ENCODE results near the gene CCIN.
A peak's percentile ranks its signal among the peaks of the same experiment; 100 is the strongest.
"Not testable (repeated sequence)": the region's sequence is repeated elsewhere in the genome, so short reads cannot be mapped to it uniquely, and the experiment has no call there.

CCIN gene

DNA sequence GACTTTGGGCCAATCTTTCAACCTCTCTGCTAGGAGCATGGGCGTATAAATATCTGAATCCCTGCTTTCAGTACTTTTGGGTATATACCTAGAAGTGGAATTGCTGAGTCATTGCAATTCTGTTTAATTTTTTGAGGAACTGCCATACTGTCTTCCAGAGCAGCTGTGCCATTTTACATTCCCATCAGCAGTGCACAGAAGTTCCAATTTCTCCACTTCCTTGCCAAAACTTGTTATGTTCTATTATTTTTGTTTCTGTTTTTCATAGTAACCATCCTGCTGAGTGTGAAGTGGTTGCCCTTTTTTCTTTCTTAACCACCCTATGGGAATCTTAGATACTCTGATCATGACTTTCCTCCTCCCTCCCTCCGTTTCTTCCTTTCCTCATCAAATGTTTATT, 11.1 kb upstream of the CCIN start:
- no peak for DNase-seq (ENCODE audit: low read depth in 2 of 2)

DNA sequence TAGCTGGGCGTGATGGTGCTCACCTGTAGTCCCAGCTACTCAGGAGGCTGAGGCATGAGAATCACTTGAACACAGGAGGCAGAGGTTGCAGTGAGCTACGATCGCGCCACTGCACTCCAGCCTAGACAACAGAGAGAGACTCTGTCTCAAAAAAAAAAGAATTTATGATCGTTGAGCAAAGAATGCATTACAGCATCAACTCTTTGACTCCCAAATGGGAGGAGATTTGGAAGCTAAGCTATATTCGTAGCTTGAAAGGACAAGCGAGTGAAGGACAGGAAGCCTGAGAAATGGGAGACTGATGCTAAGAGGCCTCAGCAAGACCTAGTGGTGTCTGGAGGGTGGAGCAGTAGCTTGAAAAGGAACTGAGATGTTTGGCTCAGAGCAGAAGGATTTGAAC, 10.3 kb upstream of the CCIN start:
- no peak for DNase-seq (ENCODE audit: low read depth in 2 of 2)

DNA sequence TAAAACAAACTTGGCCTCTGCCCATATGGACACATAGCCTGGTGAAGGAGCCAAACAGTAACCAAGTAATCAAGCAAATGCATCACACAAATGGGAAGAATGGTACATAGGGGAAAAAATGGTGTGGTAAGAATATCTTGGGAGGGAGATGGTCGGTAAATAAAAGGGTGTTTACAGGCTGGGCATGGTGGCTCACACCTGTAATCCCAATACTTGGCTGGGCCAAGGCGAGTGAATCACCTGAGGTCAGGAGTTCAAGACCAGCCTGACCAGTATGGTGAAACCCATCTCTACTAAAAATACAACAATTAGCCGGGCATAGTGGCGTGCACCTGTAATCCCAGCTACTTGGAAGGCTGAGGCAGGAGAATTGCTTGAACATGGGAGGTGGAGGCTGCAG, 9.7 kb upstream of the CCIN start:
- not testable (repeated sequence) for DNase-seq (ENCODE audit: low read depth in 2 of 2)

DNA sequence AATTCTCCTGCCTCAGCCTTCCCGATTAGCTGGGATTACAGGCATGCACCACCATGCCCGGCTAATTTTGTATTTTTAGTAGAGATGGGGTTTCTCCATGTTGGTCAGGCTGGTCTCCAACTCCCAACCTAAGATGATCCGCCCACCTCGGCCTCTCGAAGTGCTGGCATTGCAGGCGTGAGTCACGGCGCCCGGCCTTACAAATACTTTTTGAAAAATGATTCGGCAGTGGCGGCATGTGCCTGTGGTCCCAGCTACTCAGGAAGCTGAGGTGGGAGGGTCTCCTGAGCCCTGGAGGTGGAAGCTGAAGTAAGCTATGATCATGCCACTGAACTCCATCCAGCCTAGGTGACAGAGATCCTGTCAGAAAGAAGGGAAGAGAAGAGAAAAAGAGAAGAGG, 9.1 kb upstream of the CCIN start:
- DNase-seq (ENCODE audit: low read depth in 2 of 2) = not testable (repeated sequence)

DNA sequence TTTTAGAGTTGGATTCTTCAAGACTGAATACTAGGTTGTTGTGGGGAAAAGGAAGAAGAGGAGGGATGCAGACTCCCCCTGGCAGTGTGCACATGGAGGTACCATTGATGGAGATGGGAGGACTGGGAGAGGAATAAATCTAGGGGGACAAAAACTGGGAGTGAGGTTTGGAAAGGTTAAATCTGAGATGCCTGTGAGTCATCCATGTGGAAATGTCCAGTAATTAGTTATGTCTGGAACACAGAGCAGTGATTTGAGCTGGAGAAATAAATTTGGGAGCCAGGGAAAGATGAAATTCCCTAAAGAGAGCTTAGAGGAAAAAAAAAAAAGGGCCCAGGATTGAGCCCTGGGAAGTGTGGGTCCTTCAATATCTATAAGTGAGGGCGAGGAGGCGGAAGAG, 8.0 kb upstream of the CCIN start:
- DNase-seq (ENCODE audit: low read depth in 2 of 2) = no peak

DNA sequence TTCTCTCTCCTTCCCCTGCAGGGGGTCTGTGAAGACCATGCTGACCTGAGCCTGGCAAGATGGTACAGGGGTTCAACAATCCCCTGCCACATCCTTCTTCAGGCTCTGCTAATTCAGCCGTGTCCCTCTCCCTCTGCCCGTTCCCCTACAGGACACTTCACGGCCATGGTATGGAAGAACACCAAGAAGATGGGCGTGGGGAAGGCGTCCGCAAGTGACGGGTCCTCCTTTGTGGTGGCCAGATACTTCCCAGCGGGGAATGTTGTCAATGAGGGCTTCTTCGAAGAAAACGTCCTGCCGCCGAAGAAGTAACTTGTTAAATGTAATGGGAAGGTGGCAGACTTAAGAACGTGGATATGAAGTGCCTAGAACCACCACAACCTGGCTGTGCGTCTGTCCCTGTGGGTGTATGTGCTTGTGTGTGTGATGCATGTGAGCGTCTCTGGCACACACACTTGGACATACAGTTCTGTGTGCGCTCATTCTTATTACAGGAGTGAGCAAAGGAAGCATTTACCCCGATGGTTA, 6.9 kb upstream of the CCIN start:
- DNase-seq (ENCODE audit: low read depth in 2 of 2) = no peak

DNA sequence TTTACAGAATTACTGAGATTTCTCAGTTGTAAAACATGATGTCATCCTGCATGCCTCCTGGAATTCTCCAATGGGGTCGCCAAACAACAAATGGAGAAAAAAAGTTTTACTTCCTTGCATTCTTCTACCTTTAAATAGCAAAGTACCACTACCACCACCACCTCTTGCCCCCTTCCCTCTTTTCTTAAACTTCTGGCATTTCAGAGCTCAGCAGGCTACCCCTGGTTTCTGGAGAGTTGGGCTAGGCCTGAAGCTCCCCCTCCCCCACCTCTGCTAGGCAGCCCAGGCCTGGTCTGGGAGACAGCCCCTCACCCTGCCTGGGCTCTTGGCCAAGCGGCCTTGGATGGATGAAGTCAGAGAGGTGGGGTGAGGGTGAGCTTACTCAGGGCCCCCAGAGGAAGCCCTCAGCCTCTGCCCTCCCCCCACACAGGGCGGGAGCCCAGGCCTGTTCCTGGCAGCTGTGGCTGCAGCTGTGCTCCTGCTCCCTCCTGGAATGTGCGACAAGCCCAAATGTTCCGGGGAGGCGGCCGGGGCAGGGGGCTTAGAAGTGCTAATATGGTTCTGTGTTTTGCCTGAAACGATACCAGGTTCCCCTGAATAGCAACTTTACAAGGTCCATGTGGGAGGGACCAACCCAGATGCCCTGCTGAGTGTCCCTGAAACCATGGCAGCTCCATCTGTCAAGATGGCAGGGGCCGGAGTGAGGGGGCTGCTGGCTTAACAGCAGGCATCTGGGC, 6.0 kb upstream of the CCIN start:
- DNase-seq (ENCODE audit: low read depth in 2 of 2) = no peak

DNA sequence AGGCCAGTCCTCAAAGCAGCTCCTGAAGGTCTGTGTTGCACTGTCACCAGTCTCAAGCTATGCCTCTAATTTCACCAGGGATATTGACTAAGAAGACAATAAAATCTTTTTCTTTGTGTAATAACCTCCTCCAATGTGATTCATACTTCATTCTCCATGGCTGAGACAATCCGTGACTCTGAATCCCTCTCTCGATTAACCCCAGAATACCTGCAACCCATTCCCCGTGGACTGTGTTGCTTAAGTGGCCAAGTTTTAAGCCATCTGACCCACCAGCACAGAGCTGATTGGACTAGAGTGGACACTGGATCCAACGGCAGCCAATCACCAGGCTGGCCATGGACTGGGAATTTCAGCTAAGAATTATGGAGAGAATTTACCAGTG, 5.4 kb upstream of the CCIN start:
- no peak for DNase-seq (ENCODE audit: low read depth in 2 of 2)

DNA sequence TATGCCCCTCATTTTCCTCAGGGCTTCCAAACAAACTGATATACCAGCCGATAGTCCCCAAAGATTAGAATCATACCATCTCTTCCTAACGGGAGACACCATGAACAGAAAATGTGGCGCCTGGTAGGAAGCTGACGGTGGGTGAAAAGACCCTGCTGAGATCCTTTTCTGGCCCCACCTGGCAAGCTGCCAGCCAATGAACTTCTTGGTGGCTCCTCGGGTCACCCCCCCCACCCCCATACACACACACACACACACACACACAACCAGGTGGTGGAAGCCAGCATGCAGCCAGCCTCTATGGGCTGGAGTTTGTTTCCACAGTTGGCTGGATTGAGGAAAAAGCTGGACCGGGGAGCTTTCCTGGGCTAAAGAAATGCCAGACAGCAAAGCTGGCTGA, 4.8 kb upstream of the CCIN start:
- no peak for DNase-seq (ENCODE audit: low read depth in 2 of 2)

DNA sequence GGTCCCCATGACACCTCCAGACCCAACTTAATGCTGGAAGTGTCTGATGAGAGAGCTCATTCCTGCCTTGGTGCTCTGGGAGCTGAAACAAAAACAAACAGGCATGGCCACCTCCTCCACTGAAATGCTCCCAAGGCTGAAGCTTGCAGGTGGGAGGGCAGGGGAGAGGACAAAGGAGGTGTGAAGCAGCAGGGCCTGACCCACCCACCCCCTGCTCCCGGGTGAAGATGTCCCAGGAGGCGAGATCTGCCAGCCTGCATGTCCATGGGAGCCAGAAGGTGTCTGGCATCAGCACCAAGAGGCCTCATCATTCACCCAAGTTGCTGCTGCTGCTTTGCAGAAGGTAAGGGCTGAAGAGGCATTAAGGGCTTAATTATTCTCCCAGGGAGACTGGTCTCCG, 4.2 kb upstream of the CCIN start:
- DNase-seq (ENCODE audit: low read depth in 2 of 2) = no peak

DNA sequence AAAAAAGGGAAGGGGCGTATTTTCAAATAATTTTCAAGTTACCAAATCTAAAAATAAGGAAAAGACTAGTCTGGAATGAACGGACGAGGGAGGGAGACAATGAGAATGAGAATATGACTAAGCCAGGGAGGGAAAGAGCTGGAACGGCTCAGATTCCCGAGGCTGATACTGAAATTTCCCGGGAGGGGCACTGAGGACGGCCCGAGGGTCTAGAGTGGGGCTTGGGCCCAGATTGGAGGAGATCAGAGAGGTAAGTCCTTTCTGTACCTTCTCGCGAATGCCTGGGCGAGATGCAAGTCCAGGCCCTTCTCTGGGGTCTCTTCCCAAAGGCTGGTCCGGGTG, 3.4 kb upstream of the CCIN start:
- no peak for DNase-seq (ENCODE audit: low read depth in 2 of 2)

DNA sequence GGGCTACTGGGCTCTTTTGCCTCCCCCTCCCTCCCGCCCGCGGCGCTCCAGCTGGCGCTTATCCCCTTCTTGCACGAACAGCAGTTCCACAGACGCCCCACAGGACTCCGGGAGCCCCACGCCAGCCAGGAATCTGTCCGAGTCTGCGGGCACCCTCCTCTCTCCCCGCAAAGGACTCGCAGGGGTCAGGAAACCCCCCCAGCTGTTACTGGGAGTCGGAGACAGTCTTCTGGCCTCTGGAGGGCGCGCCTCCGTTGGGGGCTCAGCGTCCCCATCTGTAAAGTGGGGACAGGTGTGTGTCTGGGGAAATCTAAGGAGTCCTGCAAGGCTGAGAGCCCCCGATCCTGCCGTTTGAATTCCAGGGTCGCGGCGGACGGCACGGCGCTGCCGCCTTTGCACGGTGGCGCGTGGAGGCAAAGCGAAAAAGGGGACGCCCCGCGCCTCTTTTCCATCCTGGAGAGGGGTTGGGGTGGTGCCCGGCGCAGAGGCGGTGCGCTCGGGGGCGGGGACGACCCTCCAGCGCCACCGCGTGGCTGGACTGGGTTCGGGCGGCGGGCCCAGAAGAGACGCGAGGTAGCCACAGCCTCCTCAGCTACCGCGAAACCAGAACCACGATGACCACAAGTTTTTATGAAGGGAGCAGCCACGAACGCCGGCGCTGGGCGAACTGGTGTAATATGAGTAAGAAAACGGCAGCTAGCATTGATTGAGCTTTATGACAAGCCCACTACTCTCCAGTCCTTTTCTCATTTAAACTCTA, 2.8 kb upstream of the CCIN start:
- peak; percentile 61 to 74 for DNase-seq (ENCODE audit: low read depth in 2 of 2)

DNA sequence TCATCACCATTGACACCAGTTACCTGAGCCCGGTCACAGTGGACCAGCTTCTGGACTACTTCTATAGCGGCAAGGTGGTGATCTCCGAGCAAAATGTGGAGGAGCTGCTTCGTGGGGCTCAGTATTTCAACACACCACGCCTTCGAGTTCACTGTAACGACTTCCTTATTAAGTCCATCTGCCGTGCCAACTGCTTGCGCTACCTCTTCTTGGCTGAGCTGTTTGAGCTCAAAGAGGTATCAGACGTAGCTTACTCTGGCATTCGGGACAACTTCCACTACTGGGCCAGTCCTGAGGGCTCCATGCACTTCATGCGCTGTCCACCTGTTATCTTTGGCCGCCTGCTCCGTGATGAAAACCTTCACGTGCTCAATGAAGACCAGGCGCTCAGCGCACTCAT, 520 bp downstream of the CCIN start:
- no peak for DNase-seq (ENCODE audit: low read depth in 2 of 2)

DNA sequence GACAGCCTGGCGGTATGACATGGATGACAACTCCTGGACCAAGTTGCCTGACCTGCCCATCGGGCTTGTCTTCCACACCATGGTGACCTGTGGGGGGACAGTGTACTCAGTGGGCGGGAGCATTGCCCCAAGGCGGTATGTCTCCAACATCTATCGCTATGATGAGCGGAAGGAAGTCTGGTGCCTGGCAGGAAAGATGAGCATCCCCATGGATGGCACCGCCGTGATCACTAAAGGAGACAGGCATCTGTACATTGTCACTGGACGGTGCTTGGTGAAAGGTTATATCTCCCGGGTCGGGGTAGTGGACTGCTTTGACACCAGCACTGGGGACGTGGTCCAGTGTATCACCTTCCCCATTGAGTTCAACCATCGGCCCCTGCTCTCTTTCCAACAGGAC, 1.3 kb downstream of the CCIN start:
- DNase-seq (ENCODE audit: low read depth in 2 of 2) = no peak

DNA sequence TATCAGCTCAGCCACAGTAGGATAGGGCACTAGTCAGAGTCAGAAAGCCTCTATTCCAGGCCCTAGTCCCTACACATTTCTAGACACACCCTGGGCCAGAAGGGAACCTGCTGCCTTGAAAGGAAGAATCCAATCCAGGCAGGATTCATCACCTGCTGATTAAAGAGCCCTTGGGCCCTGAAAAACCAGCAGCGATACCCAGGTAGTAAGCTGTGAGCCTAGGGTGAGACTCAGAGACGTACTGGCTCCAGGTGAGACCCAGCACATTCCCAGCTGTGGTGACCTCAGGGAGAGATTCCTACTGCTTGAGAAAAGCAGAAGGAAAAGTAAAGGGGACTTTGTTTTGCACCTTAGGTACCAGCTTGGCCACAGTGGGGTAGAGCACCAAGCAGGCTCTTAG, 4.7 kb downstream of the CCIN start:
- no peak for DNase-seq (ENCODE audit: low read depth in 2 of 2)

DNA sequence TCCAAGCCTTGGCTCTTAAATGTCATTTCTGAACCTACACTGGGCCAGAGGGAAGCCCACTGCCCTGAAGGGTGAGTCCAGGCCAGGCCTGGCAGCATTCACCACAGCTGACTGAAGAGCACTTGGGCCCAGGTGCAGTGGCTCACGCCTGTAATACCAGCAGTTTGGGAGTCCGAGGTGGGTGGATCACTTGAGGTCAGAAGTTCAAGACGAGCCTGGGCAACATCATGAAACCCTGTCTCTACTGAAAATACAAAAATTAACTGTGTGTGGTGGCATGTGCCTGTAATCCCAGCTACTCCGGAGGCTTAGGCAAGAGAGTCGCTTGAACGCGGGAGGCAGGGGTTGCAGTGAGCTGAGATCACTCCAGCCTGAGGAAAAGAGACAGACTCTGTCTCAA, 5.1 kb downstream of the CCIN start:
- no peak for DNase-seq (ENCODE audit: low read depth in 2 of 2)

DNA sequence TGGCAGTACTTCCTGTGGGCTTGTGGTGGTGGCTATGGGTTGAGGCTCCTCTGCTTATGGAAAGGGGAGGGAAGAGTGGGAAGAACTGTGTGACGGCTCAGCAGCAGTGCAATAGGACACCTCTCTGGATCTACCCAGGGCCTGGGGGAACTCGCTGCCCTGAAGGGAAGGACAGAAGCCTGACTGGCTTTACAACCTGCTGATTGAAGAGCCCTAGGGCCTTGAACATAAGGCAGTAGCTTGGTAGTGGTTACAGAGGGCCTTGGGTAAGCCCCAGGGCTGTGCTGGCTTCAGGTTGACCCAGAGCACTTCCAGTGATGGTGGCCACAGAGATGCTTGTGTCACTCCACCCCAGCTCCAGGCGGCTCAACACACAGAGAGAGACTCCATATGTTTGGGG, 5.5 kb downstream of the CCIN start:
- DNase-seq (ENCODE audit: low read depth in 2 of 2) = no peak

DNA sequence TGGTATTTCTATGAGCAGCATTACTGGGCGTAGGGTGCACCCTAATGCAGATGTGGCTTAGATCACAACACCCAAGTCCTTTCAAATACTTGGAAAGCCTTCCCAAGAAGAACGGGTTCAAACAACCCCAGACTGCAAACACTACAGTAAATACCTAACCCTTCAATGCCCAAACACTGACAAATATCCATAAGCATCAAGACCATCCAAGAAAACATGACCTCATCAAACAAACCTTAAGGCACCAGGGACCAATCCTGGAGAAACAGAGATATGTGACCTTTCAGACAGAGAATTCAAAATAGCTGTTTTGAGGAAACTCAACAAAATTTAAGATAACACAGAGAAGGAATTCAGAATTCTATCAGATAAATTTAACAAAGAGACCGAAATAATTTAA, 6.0 kb downstream of the CCIN start:
- not testable (repeated sequence) for DNase-seq (ENCODE audit: low read depth in 2 of 2)

DNA sequence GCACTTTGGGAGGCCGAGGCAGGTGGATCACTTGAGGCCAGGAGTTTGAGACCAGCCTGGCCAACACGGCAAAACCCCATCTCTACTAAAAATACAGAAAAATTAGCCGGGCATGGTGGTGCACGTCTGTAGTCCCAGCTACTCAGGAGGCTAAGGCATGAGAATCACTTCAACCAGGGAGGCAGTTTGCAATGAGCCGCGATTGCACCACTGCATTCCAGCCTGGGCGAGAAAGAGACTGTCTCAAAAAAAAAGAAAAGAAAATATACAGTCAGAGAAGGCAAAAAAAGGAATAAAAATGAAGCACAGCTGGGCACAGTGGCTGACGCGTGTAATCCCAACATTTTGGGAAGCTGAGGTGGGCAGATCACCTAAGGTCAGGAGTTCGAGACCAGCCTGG, 7.3 kb downstream of the CCIN start:
- DNase-seq (ENCODE audit: low read depth in 2 of 2) = not testable (repeated sequence)

DNA sequence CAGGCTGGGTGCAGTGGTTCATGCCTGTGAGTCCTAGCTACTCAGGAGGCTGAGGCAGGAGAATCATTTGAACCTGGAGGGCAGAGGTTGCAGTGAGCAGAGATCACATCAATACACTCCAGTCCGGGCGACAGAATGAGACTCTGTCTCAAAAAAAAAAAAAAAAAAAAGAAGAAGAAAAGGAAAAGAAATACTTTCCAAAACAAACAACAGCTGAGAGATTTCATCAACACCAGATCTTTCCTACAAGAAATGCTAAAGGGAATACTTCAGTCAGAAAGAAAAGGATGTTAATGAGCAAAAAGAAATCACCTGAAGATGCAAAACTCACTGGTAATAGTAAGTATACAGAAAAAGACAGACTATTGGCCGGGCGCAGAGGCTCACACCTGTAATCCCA, 8.4 kb downstream of the CCIN start:
- DNase-seq (ENCODE audit: low read depth in 2 of 2) = no peak

DNA sequence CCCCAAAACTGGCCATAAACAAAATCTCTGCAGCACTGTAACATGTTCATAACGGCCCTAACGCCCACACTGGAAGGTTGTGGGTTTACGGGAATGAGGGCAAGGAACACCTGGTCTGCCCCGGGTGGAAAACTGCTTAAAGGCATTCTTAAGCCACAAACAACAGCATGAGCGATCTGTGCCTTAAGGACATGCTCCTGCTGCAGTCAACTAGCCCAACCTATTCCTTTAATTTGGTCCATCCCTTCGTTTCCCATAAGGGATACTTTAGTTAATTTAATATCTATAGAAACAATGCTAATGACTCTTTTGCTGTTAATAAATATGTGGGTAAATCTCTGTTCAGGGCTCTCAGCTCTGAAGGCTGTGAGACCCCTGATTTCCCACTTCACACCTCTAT, 11.1 kb downstream of the CCIN start:
- DNase-seq (ENCODE audit: low read depth in 2 of 2) = not testable (repeated sequence)

DNA sequence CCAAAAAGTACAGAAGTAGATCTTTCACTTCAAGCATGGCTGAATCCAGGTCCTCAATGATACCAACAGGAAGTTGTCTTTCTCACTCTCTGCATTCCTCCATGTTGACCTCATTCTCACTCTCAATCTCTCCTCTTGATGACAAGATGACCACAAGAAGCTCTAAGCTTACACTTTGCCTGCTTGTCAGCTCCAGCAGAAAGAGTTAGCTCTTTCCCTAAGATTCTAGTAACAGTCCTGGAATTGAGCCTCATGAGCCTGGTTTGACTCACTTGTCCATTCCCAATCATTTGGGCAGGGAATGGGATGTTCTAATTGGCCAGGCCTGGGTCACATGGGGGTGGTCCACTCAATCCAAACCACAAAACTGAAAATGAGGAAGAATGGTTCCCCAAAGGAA, 18.2 kb downstream of the CCIN start:
- DNase-seq (ENCODE audit: low read depth in 2 of 2) = no peak

DNA sequence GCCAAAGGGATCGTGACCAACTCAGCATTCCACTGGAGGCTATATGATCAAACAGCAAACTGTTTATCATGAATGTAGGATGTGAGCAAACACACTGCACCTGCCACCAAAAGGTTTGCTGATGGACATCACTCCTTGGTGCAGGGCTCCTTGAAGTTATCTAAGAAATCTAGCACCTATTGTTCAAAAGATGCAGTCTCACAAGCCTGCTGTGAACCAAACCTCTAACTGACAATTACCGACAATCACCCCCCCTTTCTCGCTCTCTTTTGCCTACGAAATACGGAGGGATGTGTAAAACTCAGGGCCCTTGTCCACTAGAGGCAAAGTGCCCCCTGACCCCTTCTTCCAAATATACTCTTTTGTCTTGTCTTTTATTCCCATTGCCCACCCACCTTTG, 19.0 kb downstream of the CCIN start:
- no peak for DNase-seq (ENCODE audit: low read depth in 2 of 2)

DNA sequence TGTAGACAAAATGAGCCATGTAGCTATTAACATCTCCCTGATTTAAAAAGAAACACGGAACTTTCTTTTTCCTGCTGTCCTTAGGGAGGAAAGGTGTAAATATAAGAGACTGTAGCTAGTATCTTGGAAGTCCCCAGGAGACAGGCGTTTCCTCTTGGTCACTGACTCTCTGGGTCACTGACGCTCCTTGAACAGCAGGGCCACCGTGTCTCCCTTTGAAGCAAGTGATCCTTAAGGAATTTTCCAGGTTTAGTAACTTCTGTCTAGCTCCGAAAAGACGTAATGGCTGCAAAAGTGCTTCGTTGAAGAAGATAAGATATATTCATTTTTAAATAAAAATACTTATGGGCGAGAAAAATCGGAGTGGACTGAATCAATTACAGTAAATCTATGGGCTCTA, 20.8 kb downstream of the CCIN start:
- no peak for DNase-seq (ENCODE audit: low read depth in 2 of 2)
